Suprapubic skin (tissue), 4 donors: Measurements from ENCODE around the gene AGTRAP. TPM values are rescaled to one million over a fixed set of nuclear protein-coding genes. Genes with fewer than 3 reads are reported as not detected.

ENCODE experiments used
- DNase-seq, 2 donors: peaks; one replicate each; pipeline ENCODE4 v3.0.0-alpha.2; 2019; ENCODE audit warnings: low spot score in 2 of 2
- H3K27ac ChIP-seq: fragments of 200-600 bp; sonication (generic); one replicate; pipeline ENCODE4 v1.5.1; 2019
- H3K27me3 ChIP-seq: fragments of 200-600 bp; sonication (generic); one replicate; pipeline ENCODE4 v1.5.1; 2019
- H3K36me3 ChIP-seq: fragments of 200-600 bp; sonication (generic); one replicate; pipeline ENCODE4 v1.5.1; 2019
- H3K4me1 ChIP-seq: fragments of 200-600 bp; sonication (generic); one replicate; pipeline ENCODE4 v1.5.1; 2019
- H3K4me3 ChIP-seq: fragments of 200-600 bp; sonication (generic); one replicate; pipeline ENCODE4 v1.5.1; 2019; ENCODE audit warnings: mild to moderate bottlenecking
- H3K9me3 ChIP-seq: fragments of 200-600 bp; sonication (generic); one replicate; pipeline ENCODE4 v1.5.1; 2019
- CTCF ChIP-seq, 2 donors: fragments of 200-600 bp in 1 of 2; fragments of 450-650 bp in 1 of 2; sonication (generic) in 1 of 2; IDR thresholded peaks; one replicate each; pipeline ENCODE4 v1.5.1; 2016 to 2019; ENCODE audit warnings: antibody characterized with exemption in 2 of 2, mild to moderate bottlenecking in 1 of 2, moderate library complexity in 1 of 2
- EP300 ChIP-seq: sonication (generic); formaldehyde crosslinking; IDR thresholded peaks from one replicate; pipeline ENCODE4 v1.6.1; 2017; ENCODE audit warnings: antibody characterized with exemption
- POLR2A ChIP-seq, 2 donors: fragments of 450-650 bp; IDR thresholded peaks; one replicate each; pipeline ENCODE4 v1.6.1; 2017; ENCODE audit warnings: antibody characterized with exemption in 2 of 2, mild to moderate bottlenecking in 2 of 2, moderate library complexity in 2 of 2
- POLR2AphosphoS5 ChIP-seq, 3 donors: sonication (generic); formaldehyde crosslinking; IDR thresholded peaks; one replicate each; pipeline ENCODE4 v1.6.1; 2017; ENCODE audit warnings: antibody characterized with exemption in 3 of 3
- WGBS: methylation state at CpG from one replicate; pipeline ENCODE4 v1.1.5; 2018; 5-methylcytosine and 5-hydroxymethylcytosine counted together
- total RNA-seq, 4 donors: library from RNA; depleted of rRNA; stranded (reverse); fragments of >200 nt; gene quantifications; one replicate each; pipeline ENCODE4 v1.1.0, GENCODE V29; 2016

AGTRAP gene
- total RNA-seq, 4 donors from 2014 or later, result 34.7 to 52.5 (median 47.2) TPM

GRCh38 chr1:11764519-11764918 lies 28.6 kb downstream of the AGTRAP start:
- Histone ChIP-seq H3K4me1 (peaks cover 6% of the 10 kb centered on the region), H3K27ac (no peak overlapping the region), H3K4me3 (no peak overlapping the region), H3K36me3 (no peaks in the 10 kb centered on the region), H3K27me3 (peaks cover 15% of the 10 kb centered on the region), H3K9me3 (no peaks in the 10 kb centered on the region)
- no peak for DNase-seq
- WGBS, result 82% methylated on average over 5 of the region's 7 CpGs
- TF ChIP-seq CTCF (IDR thresholded peaks at IDR 0.05) (no peak), POLR2A (IDR thresholded peaks at IDR 0.05) (no peak), EP300 (no peak), POLR2AphosphoS5 (IDR thresholded peaks at IDR 0.05) (no peak)

DNA sequence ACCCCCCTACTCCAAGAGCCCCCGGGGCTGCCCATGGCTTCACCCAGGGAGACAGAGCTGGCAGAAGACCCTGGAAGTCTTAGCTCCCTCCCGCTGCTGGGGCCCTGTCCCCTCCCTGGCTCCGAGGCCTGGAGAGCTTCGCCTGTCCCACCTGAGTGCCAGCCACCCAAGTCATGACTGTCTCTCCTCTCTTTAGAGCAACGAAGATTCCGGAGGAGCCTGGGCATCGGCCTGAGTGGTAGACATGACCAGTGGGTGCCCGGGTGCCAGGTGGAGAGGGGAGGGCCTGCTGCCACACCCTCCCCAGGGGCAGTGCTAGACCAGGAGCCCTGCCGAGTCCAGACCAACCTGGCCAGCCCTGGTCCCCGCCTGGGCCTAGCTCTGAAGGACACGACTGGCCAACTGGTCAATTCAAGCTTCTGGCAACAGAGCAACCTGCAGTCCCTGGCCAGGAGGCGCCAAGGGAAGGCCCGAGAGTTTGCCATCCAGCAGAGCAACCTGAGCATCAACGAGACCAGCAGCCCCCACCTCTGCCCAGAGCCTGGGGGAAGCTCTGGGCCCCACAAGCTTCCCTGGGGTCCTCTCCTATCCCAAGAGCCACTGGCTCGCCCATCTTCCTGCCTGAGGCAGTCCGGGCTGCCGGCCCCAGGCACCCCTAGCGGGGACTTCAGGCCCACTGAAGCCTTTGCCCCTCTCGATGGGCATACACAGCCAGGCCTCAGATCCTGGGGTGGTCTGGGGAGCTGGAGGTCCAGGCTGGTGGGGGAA lies 29.9 kb downstream of the AGTRAP start:
- DNase-seq, result no peak

GRCh38 chr1:11766429-11766776 lies 30.5 kb downstream of the AGTRAP start:
- no peak for DNase-seq
- no peaks in the 10 kb centered on the region for H3K36me3 ChIP-seq
- H3K4me3 ChIP-seq, result no peak overlapping the region
- H3K9me3 ChIP-seq, result no peaks in the 10 kb centered on the region
- no peak overlapping the region for H3K27ac ChIP-seq
- peaks cover 12% of the 10 kb centered on the region for H3K27me3 ChIP-seq
- TF ChIP-seq POLR2A (IDR thresholded peaks at IDR 0.05) (no peak), POLR2AphosphoS5 (IDR thresholded peaks at IDR 0.05) (no peak), EP300 (no peak), CTCF (IDR thresholded peaks at IDR 0.05) (no peak)
- WGBS, result no CpG with 5 or more reads among the region's 14 CpGs
- H3K4me1 ChIP-seq, result peaks cover 6% of the 10 kb centered on the region

More for the DNA sequence above, 29.9 kb downstream of the AGTRAP start:
- Histone ChIP-seq H3K4me1 (peaks cover 6% of the 10 kb centered on the region), H3K9me3 (no peaks in the 10 kb centered on the region), H3K27me3 (peaks cover 15% of the 10 kb centered on the region), H3K27ac (no peak overlapping the region), H3K36me3 (no peaks in the 10 kb centered on the region), H3K4me3 (no peak overlapping the region)
- WGBS, result 90% methylated on average over 5 of the region's 19 CpGs
- TF ChIP-seq POLR2AphosphoS5 (IDR thresholded peaks at IDR 0.05) (no peak), EP300 (no peak), CTCF (IDR thresholded peaks at IDR 0.05) (no peak), POLR2A (IDR thresholded peaks at IDR 0.05) (no peak)

DNA sequence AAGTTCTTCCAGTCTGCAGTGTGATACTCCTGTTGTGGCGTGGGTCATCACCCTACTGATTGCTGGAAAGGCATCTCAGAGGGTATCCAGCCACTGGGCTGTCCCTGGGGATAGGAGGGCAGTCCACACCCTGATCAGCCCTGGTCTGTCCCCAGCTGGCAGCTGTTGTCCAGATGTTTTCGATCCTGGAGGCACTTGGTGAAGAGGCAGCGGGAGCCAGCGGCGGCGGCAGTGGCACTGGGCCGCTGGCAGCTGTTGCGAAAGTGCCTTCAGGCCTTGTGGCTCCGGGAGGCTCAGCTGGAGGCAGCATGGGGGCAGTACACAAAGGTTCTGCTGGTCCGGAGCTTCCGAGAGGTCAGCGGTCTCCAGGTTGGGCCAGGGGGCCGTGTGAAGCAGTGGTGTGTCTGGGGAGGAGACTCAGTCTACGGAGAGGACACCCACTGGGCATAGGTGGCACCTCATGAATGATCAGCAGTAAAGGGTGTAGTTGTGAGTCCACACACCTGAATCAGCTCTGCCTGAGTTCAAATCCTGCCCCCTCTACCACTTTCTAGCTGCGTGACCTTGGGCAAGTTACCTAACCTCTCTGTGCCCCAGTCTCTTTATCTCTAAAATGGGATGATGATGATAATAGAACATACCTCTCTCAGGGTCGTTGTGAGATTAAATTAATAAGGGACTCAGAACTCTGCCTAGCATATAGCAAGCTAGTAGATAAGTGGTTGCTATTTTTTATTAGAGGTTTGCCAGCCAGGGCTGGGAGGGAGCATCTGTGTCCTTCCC lies 32.2 kb downstream of the AGTRAP start:
- Histone ChIP-seq H3K36me3 (no peaks in the 10 kb centered on the region), H3K4me1 (no peaks in the 10 kb centered on the region), H3K4me3 (no peak overlapping the region), H3K9me3 (no peaks in the 10 kb centered on the region), H3K27ac (no peak overlapping the region), H3K27me3 (no peaks in the 10 kb centered on the region)
- TF ChIP-seq POLR2AphosphoS5 (IDR thresholded peaks at IDR 0.05) (no peak), EP300 (no peak), CTCF (IDR thresholded peaks at IDR 0.05) (no peak), POLR2A (IDR thresholded peaks at IDR 0.05) (no peak)
- no peak for DNase-seq
- 59% methylated on average over 16 of the region's 16 CpGs for WGBS

DNA sequence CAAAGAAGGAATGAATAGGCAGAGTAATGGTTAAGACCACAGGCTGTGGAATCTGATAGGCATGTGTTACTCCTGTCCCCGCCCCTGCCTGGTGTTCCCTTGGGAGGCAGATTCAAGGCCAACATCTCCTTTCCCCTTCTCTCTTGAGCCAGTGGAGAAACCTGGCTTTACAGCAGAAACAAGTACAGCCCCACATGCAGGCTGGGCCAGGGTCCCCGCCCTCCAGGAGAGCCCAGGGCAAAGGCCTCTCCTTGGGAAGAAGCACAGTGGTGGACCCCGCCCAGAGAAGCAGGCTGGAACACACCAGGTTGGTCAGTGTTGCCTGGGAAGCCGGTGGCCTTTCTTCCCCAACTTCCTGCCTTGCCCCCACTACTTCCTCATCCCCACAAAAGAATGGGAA lies 32.9 kb downstream of the AGTRAP start:
- 32% methylated on average over 3 of the region's 4 CpGs for WGBS
- DNase-seq, result no peak
- Histone ChIP-seq H3K27me3 (no peaks in the 10 kb centered on the region), H3K36me3 (no peaks in the 10 kb centered on the region), H3K27ac (no peak overlapping the region), H3K9me3 (no peaks in the 10 kb centered on the region), H3K4me3 (no peak overlapping the region), H3K4me1 (no peaks in the 10 kb centered on the region)
- no peak for TF ChIP-seq POLR2A (IDR thresholded peaks at IDR 0.05)
- TF ChIP-seq CTCF (IDR thresholded peaks at IDR 0.05), result no peak
- no peak for TF ChIP-seq POLR2AphosphoS5 (IDR thresholded peaks at IDR 0.05)
- TF ChIP-seq EP300, result no peak
